Measurements from ENCODE around the gene OMG. TPM values are rescaled to one million over a fixed set of nuclear protein-coding genes. Genes with fewer than 3 reads are reported as not detected.
"Not testable (repeated sequence)": the region's sequence is repeated elsewhere in the genome, so short reads cannot be mapped to it uniquely, and the experiment has no call there.

Gene OMG, protein sequence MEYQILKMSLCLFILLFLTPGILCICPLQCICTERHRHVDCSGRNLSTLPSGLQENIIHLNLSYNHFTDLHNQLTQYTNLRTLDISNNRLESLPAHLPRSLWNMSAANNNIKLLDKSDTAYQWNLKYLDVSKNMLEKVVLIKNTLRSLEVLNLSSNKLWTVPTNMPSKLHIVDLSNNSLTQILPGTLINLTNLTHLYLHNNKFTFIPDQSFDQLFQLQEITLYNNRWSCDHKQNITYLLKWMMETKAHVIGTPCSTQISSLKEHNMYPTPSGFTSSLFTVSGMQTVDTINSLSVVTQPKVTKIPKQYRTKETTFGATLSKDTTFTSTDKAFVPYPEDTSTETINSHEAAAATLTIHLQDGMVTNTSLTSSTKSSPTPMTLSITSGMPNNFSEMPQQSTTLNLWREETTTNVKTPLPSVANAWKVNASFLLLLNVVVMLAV
- under 1 TPM; 0.11 to 0.18 TPM for total RNA-seq

DNA sequence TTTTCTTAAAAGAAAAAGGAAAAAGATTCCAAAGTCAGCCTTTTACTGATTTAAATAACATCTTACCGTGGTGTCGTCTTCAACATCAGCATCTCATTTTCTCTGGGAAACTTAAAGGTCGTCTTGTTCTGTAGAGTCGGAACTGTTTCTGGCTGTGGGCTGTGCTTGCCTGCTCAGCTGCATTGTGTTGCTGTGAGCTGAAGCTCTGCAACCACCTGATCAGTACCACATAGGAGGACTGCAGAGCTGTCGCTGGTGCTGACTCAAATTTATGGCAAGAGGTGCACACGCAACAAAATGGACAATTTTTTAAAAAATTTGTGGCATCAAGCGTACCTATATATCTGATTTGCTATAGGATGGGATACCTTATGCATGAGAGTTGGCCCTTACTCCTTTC, at the start of gene OMG:
OMG (minus strand) TSS at position 150 of the 400 bp plus-strand sequence. CDS start 908 bp downstream, outside the sequence.
- Mint-ChIP-seq H3K4me1 (ENCODE audit: low read depth) (peaks cover 17% of the 10 kb centered on the region), H3K27me3 (no peaks in the 10 kb centered on the region), H3K27ac (no peak within 1 kb of the TSS), H3K4me3 (no peak within 1 kb of the TSS), H3K9me3 (no peaks in the 10 kb centered on the region), H3K36me3 (ENCODE audit: low read depth) (peaks cover 3% of the 10 kb centered on the region)
- ChIA-PET CTCF (no interaction called here), POLR2A (no interaction called here)
- no peak for DNase-seq
- intact Hi-C loops (cut with micrococcal nuclease): no loop called here
- TF ChIP-seq, protein P1, sequence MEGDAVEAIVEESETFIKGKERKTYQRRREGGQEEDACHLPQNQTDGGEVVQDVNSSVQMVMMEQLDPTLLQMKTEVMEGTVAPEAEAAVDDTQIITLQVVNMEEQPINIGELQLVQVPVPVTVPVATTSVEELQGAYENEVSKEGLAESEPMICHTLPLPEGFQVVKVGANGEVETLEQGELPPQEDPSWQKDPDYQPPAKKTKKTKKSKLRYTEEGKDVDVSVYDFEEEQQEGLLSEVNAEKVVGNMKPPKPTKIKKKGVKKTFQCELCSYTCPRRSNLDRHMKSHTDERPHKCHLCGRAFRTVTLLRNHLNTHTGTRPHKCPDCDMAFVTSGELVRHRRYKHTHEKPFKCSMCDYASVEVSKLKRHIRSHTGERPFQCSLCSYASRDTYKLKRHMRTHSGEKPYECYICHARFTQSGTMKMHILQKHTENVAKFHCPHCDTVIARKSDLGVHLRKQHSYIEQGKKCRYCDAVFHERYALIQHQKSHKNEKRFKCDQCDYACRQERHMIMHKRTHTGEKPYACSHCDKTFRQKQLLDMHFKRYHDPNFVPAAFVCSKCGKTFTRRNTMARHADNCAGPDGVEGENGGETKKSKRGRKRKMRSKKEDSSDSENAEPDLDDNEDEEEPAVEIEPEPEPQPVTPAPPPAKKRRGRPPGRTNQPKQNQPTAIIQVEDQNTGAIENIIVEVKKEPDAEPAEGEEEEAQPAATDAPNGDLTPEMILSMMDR (IDR thresholded peaks at IDR 0.05): no peak
- no peak for ATAC-seq

DNA sequence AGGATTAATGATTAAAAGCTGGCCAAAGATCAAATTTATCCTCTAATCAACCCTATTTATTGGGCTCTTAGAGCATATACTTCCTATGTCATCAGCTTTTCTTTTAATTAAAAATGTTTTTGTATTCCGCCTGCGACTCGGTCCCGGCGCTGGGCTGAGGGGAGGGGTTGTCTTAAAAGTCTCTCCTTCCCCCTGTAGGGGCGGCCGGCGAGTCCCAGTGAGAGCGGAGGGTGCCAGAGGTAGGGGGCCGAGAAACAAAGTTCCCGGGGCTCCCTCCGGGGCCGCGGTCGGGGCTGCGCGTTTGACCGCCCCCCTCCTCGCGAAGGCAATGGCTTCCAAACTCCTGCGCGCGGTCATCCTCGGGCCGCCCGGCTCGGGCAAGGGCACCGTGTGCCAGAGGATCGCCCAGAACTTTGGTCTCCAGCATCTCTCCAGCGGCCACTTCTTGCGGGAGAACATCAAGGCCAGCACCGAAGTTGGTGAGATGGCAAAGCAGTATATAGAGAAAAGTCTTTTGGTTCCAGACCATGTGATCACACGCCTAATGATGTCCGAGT, 48.2 kb upstream of the OMG start:
- CTCF ChIA-PET: interaction anchor here (0.9 kb wide), 1 partner anchor 79 kb away, joined by 3 read pairs; no protein-coding TSS in a partner anchor
- H3K27ac Mint-ChIP-seq; H3K27me3 Mint-ChIP-seq; DNase-seq; H3K4me3 Mint-ChIP-seq; H3K36me3 Mint-ChIP-seq (ENCODE audit: low read depth); intact Hi-C loops (cut with micrococcal nuclease); H3K9me3 Mint-ChIP-seq; H3K4me1 Mint-ChIP-seq (ENCODE audit: low read depth); POLR2A ChIA-PET: not testable (repeated sequence)
- ATAC-seq: peak; percentile 62

- Mint-ChIP-seq H3K9me3 (no peaks in the 10 kb centered on the region), H3K27me3 (no peaks in the 10 kb centered on the region), H3K36me3 (ENCODE audit: low read depth) (peaks cover 4% of the 10 kb centered on the region), H3K4me3 (no peak overlapping the region), H3K4me1 (ENCODE audit: low read depth) (no peaks in the 10 kb centered on the region), H3K27ac (no peak overlapping the region)
- ChIA-PET POLR2A (interaction anchor here (0.6 to 1.1 kb wide), 2 partner anchors 20 to 28 kb away, joined by 3 read pairs; no protein-coding TSS in a partner anchor), CTCF (interaction anchor here (1.0 to 1.6 kb wide), 6 partner anchors 11 to 502 kb away, joined by 3 to 7 read pairs (median 3); no protein-coding TSS in a partner anchor)
- intact Hi-C loops (cut with micrococcal nuclease): no loop called here
- TF ChIP-seq, protein P1 (IDR thresholded peaks at IDR 0.05): no peak
- DNase-seq: no peak
- no peak for ATAC-seq
These were observed 43.0 kb upstream of the OMG start for GRCh38 chr17:31339906-31340661.

DNA sequence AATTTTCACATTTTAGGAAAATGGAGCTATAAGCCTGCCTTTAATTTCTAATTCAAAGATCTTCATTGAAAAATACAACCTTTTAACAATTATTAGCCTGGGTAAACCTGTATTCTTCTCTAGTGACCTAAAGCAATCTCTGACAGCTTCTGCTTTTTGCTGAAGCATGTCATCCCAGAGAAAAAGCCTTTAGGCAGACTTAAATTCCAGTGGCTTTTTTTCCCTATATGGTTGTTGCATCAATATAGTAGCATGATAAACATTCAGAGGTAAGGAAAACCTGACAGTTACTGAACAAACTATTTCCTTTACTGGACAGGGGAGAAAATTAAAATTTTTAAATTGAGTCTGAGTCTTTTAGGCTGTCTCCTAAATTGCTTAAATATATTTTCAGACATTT, 32.2 kb upstream of the OMG start:
- Mint-ChIP-seq H3K36me3 (ENCODE audit: low read depth) (peaks cover 7% of the 10 kb centered on the region), H3K9me3 (no peaks in the 10 kb centered on the region), H3K27me3 (no peaks in the 10 kb centered on the region), H3K27ac (peak overlapping the region; percentile 20), H3K4me3 (no peak overlapping the region), H3K4me1 (ENCODE audit: low read depth) (peaks cover 37% of the 10 kb centered on the region)
- POLR2A ChIA-PET: no interaction called here
- DNase-seq: no peak
- intact Hi-C loops (cut with micrococcal nuclease): no loop called here
- CTCF ChIA-PET: interaction anchor here (0.9 to 1.3 kb wide), 4 partner anchors 10 to 442 kb away, joined by 3 to 4 read pairs (median 3); no protein-coding TSS in a partner anchor
- no peak for ATAC-seq
- TF ChIP-seq, protein P1 (IDR thresholded peaks at IDR 0.05): no peak

DNA sequence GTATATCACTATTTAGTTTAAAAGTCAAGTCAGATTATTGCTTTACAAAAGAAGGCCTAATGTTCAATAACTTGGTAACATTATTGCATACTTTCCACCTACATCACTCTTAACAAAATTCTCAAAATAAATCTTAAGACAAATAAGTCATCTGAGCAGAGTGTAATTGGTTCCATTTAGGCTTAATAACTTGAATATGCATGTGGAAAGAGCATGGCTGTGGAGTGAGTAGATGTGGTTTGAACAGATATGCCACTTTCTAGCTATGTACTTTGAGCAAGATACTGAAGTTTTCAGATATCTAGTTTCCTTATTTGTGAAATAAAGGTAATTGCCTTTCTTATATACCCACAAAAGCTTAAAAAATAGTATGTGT, 31.1 kb upstream of the OMG start:
- Mint-ChIP-seq H3K27me3 (no peaks in the 10 kb centered on the region), H3K36me3 (ENCODE audit: low read depth) (peaks cover 10% of the 10 kb centered on the region), H3K27ac (peak overlapping the region; percentile 49), H3K4me1 (ENCODE audit: low read depth) (peaks cover 42% of the 10 kb centered on the region), H3K4me3 (no peak overlapping the region), H3K9me3 (no peaks in the 10 kb centered on the region)
- TF ChIP-seq, protein P1 (IDR thresholded peaks at IDR 0.05): no peak
- ChIA-PET CTCF (interaction anchor here (1.3 kb wide), 1 partner anchor 39 kb away, joined by 4 read pairs; no protein-coding TSS in a partner anchor), POLR2A (no interaction called here)
- no peak for DNase-seq
- intact Hi-C loops (cut with micrococcal nuclease): no loop called here
- peak; percentile 58 for ATAC-seq
